CD14-positive monocyte (primary cell): ENCODE results near the gene WNT6. TPM values are rescaled to one million over a fixed set of nuclear protein-coding genes. Genes with fewer than 3 reads are reported as not detected.

Experiments used
- DNase-seq, 3 donors: peaks; one replicate each; pipeline ENCODE4 v3.0.0-alpha.2; 2011 to 2022
- H2AFZ ChIP-seq: 2 replicates; pipeline ENCODE4 v1.6.0; 2012; ENCODE audit warnings: mild to moderate bottlenecking, low read depth, low read length, inconsistent platforms; ENCODE audit not compliant: insufficient read depth, poor library complexity, severe bottlenecking
- H3K27ac ChIP-seq, 2 donors: 1 replicate in 1 of 2; 2 replicates in 1 of 2; pipeline ENCODE4 v1.5.1; 2012 to 2013; ENCODE audit warnings: low read length in 2 of 2, control low read depth in 1 of 2, inconsistent platforms in 1 of 2, low read depth in 1 of 2, mild to moderate bottlenecking in 1 of 2
- H3K27me3 ChIP-seq, 2 donors: one replicate each; pipeline versions ENCODE4 v1.6.0 to v1.6.1; 2011 to 2013; ENCODE audit warnings: low read length in 2 of 2; ENCODE audit not compliant: control insufficient read depth in 2 of 2, insufficient read depth in 2 of 2
- H3K36me3 ChIP-seq, 2 donors: replicated peaks in 1 of 2; 1 replicate in 1 of 2; 2 replicates in 1 of 2; pipeline versions ENCODE4 v1.5.1 to v1.6.1; 2012 to 2013; ENCODE audit warnings: low read length in 2 of 2, control low read depth in 1 of 2, inconsistent platforms in 1 of 2, mild to moderate bottlenecking in 1 of 2; ENCODE audit not compliant: insufficient read depth in 2 of 2, control insufficient read depth in 1 of 2
- H3K4me1 ChIP-seq, 2 donors: 1 replicate in 1 of 2; 2 replicates in 1 of 2; pipeline versions ENCODE4 v1.5.1 to v1.6.1; 2012 to 2013; ENCODE audit warnings: low read length in 2 of 2, control low read depth in 1 of 2, inconsistent platforms in 1 of 2, mild to moderate bottlenecking in 1 of 2, moderate library complexity in 1 of 2; ENCODE audit not compliant: insufficient read depth in 2 of 2, control insufficient read depth in 1 of 2
- H3K4me2 ChIP-seq: replicated peaks from 2 replicates; pipeline ENCODE3; 2012; ENCODE audit warnings: low read length, moderate library complexity, mild to moderate bottlenecking; ENCODE audit not compliant: poor library complexity, severe bottlenecking; ENCODE audit errors: extremely low read depth
- H3K4me3 ChIP-seq, 3 experiments: fragments of 200-600 bp in 1 of 3; sonication (generic) in 1 of 3; replicated peaks in 1 of 3; 1 replicate in 2 of 3; 2 replicates in 1 of 3; pipeline ENCODE4 v1.5.1; 2011 to 2013; ENCODE audit warnings: low read length in 3 of 3, mild to moderate bottlenecking in 3 of 3, control low read depth in 2 of 3, low read depth in 2 of 3, inconsistent platforms in 1 of 3, moderate library complexity in 1 of 3
- H3K79me2 ChIP-seq: 2 replicates; pipeline ENCODE4 v1.6.0; 2012; ENCODE audit warnings: mild to moderate bottlenecking, control low read depth, inconsistent platforms, low read length, moderate library complexity; ENCODE audit not compliant: insufficient read depth
- H3K9ac ChIP-seq: 2 replicates; pipeline ENCODE4 v1.6.0; 2017; ENCODE audit warnings: low read length, mild to moderate bottlenecking; ENCODE audit not compliant: insufficient read depth, poor library complexity, severe bottlenecking
- H3K9me3 ChIP-seq, 2 donors: replicated peaks in 1 of 2; 1 replicate in 1 of 2; 2 replicates in 1 of 2; pipeline versions ENCODE4 v1.5.1 to v1.6.1; 2012 to 2013; ENCODE audit warnings: low read length in 2 of 2, control low read depth in 1 of 2; ENCODE audit not compliant: control insufficient read depth in 1 of 2, insufficient read depth in 1 of 2
- H4K20me1 ChIP-seq: 2 replicates; pipeline ENCODE4 v1.6.0; 2012; ENCODE audit warnings: mild to moderate bottlenecking, low read length, control low read depth, moderate library complexity; ENCODE audit not compliant: insufficient read depth
- H3K27ac Mint-ChIP-seq, 7 donors: one replicate each; pipeline ENCODE4 v1.8.0; 2020; ENCODE audit warnings: mild to moderate bottlenecking in 7 of 7, mixed read lengths in 7 of 7, moderate library complexity in 6 of 7, inconsistent platforms in 2 of 7
- H3K27me3 Mint-ChIP-seq, 3 donors: one replicate each; pipeline ENCODE4 v1.8.0; 2021 to 2022; ENCODE audit warnings: low read depth in 3 of 3, mild to moderate bottlenecking in 3 of 3, mixed read lengths in 3 of 3, moderate library complexity in 3 of 3, inconsistent platforms in 1 of 3
- H3K36me3 Mint-ChIP-seq, 2 donors: one replicate each; pipeline ENCODE4 v1.8.0; 2020; ENCODE audit warnings: mixed read lengths in 2 of 2, inconsistent platforms in 1 of 2, mild to moderate bottlenecking in 1 of 2
- H3K4me1 Mint-ChIP-seq: one replicate; pipeline ENCODE4 v1.8.0; 2020; ENCODE audit warnings: mild to moderate bottlenecking, mixed read lengths
- H3K4me3 Mint-ChIP-seq, 2 donors: one replicate each; pipeline ENCODE4 v1.8.0; 2020; ENCODE audit warnings: mild to moderate bottlenecking in 2 of 2, mixed read lengths in 2 of 2, moderate library complexity in 1 of 2
- H3K9me3 Mint-ChIP-seq, 7 donors: one replicate each; pipeline ENCODE4 v1.8.0; 2020 to 2022; ENCODE audit warnings: mixed read lengths in 7 of 7, mild to moderate bottlenecking in 6 of 7, moderate library complexity in 6 of 7, inconsistent platforms in 2 of 7
- WGBS: methylation state at CpG from one replicate; pipeline ENCODE4 v1.1.5; 2013; ENCODE audit warnings: missing lambda C conversion rate; ENCODE audit not compliant: insufficient coverage; 5-methylcytosine and 5-hydroxymethylcytosine counted together
- intact Hi-C, 2 donors: fragments of 100-400 bp; cut with micrococcal nuclease; formaldehyde crosslinking; loops; one replicate each; pipeline versions ENCODE4 v1.15.0 to v1.15.1; 2023
- polyA plus RNA-seq, 3 donors: library from polyadenylated mRNA; depleted of rRNA in 1 of 3; unstranded in 2 of 3; stranded (reverse) in 1 of 3; fragments of 300-500 nt in 2 of 3; fragments of >200 nt in 1 of 3; fragmentation: Illumina TruSeq in 2 of 3; gene quantifications; 1 replicate in 2 of 3; 2 replicates in 1 of 3; pipeline ENCODE4 v1.2.3, GENCODE V29; 2012 to 2021
- TF ChIP-seq, protein P1 (sequence below): fragments of 200-600 bp; IDR thresholded peaks from one replicate; pipeline ENCODE4 v1.8.0; 2022; ENCODE audit warnings: antibody characterized with exemption, mild to moderate bottlenecking

WNT6 gene
- polyA plus RNA-seq, 3 donors: 0.27 to 0.65 (median 0.37) TPM

DNA sequence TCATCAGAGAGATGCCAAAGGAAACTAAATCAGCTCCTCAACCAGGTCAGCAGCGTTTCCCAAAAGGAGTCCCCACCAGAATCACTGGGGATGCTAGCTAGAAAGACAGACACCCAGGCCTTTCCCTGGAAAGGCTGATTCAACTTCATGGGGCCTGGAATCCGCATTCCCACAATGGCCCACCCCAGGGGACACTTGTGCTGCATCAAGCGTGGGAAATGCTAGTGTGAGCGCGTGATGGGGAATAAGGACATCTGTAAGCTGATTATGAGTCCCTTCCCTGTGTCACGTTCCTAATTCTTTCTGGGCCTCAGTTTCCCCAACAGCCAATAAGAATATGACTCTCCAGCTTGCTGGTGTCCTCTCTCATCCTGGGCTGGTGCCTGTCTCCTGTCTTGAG, 18.9 kb downstream of the WNT6 start:
- H3K27me3 ChIP-seq: peaks cover 64 to 95% of the 10 kb centered on the region in 2 donors
- peaks cover 4 to 11% of the 10 kb centered on the region in 2 donors for H3K4me1 ChIP-seq
- Mint-ChIP-seq H3K4me1 (peaks cover 19% of the 10 kb centered on the region), H3K27ac (no peak overlapping the region), H3K36me3 (peaks cover 3 to 8% of the 10 kb centered on the region in 2 donors), H3K27me3 (peaks cover 87 to 96% (median 88%) of the 10 kb centered on the region in 3 donors), H3K9me3 (peaks cover 0 to 13% (median 4%) of the 10 kb centered on the region in 7 donors), H3K4me3 (peak overlapping the region in 1 of 2 donors; percentile 67)
- H3K36me3 ChIP-seq: no peaks in the 10 kb centered on the region
- no peaks in the 10 kb centered on the region for H4K20me1 ChIP-seq
- H2AFZ ChIP-seq: no peak overlapping the region
- H3K9me3 ChIP-seq: peaks cover 0 to 34% of the 10 kb centered on the region in 2 donors
- 83% methylated on average over 1 of the region's 6 CpGs for WGBS
- intact Hi-C loops: no loop called here
- H3K79me2 ChIP-seq: no peaks in the 10 kb centered on the region
- H3K4me2 ChIP-seq: no peak overlapping the region
- no peak for DNase-seq
- H3K27ac ChIP-seq: no peak overlapping the region
- H3K4me3 ChIP-seq: no peak overlapping the region
- TF ChIP-seq, protein P1, sequence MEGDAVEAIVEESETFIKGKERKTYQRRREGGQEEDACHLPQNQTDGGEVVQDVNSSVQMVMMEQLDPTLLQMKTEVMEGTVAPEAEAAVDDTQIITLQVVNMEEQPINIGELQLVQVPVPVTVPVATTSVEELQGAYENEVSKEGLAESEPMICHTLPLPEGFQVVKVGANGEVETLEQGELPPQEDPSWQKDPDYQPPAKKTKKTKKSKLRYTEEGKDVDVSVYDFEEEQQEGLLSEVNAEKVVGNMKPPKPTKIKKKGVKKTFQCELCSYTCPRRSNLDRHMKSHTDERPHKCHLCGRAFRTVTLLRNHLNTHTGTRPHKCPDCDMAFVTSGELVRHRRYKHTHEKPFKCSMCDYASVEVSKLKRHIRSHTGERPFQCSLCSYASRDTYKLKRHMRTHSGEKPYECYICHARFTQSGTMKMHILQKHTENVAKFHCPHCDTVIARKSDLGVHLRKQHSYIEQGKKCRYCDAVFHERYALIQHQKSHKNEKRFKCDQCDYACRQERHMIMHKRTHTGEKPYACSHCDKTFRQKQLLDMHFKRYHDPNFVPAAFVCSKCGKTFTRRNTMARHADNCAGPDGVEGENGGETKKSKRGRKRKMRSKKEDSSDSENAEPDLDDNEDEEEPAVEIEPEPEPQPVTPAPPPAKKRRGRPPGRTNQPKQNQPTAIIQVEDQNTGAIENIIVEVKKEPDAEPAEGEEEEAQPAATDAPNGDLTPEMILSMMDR: no peak
- no peak overlapping the region for H3K9ac ChIP-seq

DNA sequence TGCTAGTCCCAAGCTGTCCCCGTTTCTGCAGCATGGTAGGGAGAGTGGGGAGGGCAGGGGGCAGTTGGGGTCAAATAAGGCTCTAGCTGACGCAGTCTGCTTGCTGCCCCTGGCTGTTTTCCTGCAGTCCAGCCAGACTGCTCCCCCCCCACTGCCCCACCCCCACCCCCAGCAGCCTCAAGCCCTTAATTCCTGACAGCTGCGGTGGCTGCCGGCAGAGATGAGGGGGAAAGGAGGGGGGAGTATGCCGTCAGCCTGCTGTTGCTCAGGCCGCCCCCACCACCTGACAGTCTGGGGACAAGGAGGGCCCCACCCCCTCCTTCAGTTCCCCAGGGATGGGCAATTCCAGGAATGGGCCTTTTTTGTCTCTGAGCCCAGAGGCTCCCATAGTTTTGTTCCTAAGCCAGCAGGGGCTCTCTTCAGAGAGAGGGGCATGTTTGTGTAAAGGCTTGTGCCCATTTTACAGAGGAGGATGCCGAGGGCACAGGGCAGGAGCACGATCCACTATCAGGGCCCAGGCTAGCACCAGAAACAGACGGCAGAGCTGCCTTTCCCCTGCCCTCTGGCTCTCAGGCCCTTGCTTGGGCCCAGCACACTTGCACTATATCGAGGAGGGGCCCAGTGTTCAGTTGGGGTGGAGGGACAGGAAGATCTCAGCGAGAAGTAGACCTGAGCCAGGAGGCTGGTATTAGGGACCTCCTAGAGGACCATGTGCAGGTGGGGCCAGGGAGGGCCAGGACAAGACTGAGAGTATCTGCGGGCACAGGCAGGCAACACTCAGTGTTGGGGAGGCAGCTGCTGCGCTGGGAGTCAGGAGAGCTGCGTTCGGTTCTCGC, 19.5 kb downstream of the WNT6 start:
- Histone ChIP-seq H3K27me3 (peaks cover 65 to 93% of the 10 kb centered on the region in 2 donors), H3K4me1 (peaks cover 4 to 11% of the 10 kb centered on the region in 2 donors), H3K27ac (no peak overlapping the region), H3K9ac (no peak overlapping the region), H3K4me2 (no peak overlapping the region), H3K4me3 (no peak overlapping the region), H2AFZ (no peak overlapping the region), H3K36me3 (no peaks in the 10 kb centered on the region), H4K20me1 (no peaks in the 10 kb centered on the region), H3K9me3 (peaks cover 0 to 34% of the 10 kb centered on the region in 2 donors), H3K79me2 (no peaks in the 10 kb centered on the region)
- peak overlapping the region in 2 of 7 donors; percentile 15 to 26 for H3K27ac Mint-ChIP-seq
- peaks cover 0 to 17% (median 4%) of the 10 kb centered on the region in 7 donors for H3K9me3 Mint-ChIP-seq
- H3K4me1 Mint-ChIP-seq: peaks cover 21% of the 10 kb centered on the region
- peaks cover 2 to 8% of the 10 kb centered on the region in 2 donors for H3K36me3 Mint-ChIP-seq
- TF ChIP-seq, protein P1: no peak
- WGBS: 26% methylated on average over 6 of the region's 16 CpGs
- intact Hi-C loops: no loop called here
- DNase-seq: no peak
- peaks cover 84 to 96% (median 85%) of the 10 kb centered on the region in 3 donors for H3K27me3 Mint-ChIP-seq
- peak overlapping the region in 1 of 2 donors; percentile 83 for H3K4me3 Mint-ChIP-seq
